Measurements from ENCODE around the gene FAM234B.
A peak's percentile ranks its signal among the peaks of the same experiment; 100 is the strongest.
"Not testable (repeated sequence)": the region's sequence is repeated elsewhere in the genome, so short reads cannot be mapped to it uniquely, and the experiment has no call there.

Gene FAM234B

GRCh38 chr12:13023811-13024530 lies 20.2 kb upstream of the FAM234B start:
- peak; percentile 41 for DNase-seq (ENCODE audit: low read depth)

DNA sequence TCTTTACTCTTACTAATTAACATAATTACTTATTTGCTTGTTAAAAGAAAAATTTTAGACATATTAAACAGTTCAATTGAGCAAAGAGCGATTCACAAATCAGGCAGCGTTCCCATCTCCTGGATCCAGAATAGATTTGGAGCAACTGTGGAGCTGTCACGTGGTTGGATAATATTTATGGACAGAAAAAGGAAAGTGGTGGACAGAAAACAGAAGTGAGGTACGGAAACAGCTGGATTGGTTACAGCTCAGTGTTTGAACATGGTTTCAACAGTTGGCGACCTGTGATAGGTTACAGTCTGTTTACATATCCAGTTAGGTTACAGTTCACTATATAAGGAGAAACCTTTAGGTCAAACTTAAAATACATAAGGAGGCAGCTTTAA lies 19.7 kb upstream of the FAM234B start:
- DNase-seq (ENCODE audit: low read depth) = no peak

- no peak for DNase-seq (ENCODE audit: low read depth)
Observed at GRCh38 chr12:13026286-13026685, 17.9 kb upstream of the FAM234B start.

- DNase-seq (ENCODE audit: low read depth) = no peak
Observed at GRCh38 chr12:13027032-13027431, 17.1 kb upstream of the FAM234B start.

GRCh38 chr12:13027508-13027907 lies 16.7 kb upstream of the FAM234B start:
- no peak for DNase-seq (ENCODE audit: low read depth)

DNA sequence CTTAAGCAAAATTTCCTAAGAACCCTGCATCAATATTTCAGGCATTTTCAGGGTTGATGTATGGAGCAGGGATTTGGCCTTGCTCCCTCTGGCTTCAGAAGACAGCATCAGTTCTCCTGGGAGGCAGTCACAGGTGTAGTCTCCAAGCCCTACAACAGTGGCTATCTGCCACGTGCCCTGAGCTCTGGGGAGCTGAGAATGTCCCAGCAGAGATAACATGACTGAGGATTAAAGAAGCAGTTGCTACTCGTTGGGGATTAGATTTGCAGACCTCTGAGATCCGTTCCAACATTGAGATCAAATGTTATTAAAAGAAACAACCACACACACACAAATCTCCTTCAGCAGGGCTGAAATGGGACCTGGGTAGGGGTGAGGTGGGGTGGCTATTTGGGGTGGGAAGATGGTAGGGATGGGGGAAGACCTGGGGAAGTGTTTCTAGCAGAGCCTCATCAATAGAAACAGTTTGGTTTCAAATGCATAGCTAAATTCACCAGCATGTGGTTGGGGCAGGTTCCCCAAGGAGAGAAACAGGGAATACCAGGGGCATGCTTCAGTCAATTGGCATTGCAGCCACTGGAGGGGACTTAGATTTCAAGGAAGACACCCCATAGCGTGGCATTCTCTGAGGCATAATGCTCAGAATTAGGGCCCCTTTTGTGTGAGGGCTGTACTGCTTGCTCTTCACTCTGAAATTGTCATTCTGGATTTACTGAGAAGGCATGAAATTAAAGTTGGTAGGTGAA lies 15.2 kb upstream of the FAM234B start:
- DNase-seq (ENCODE audit: low read depth) = no peak

- no peak for DNase-seq (ENCODE audit: low read depth)
Observed at GRCh38 chr12:13030541-13031291, 13.5 kb upstream of the FAM234B start.

DNA sequence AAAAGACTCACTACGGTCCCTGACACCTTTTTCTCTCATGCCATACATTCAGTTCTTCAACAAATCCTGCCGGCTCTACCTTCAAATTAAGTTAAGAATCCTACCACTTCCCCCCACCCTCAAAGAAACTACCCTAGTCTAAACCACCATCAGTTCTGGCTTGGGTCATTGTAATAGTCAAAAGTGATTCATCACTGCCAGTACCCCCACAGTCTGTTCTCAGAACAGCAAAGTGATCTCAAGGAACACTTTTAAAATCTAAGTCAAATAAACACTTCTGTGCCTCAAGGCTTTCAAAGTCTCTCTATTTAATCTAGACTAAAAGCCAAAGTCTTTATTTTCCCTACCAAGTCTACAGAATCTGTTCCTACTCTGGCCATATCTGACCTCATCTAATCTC lies 12.0 kb upstream of the FAM234B start:
- DNase-seq (ENCODE audit: low read depth) = no peak

DNA sequence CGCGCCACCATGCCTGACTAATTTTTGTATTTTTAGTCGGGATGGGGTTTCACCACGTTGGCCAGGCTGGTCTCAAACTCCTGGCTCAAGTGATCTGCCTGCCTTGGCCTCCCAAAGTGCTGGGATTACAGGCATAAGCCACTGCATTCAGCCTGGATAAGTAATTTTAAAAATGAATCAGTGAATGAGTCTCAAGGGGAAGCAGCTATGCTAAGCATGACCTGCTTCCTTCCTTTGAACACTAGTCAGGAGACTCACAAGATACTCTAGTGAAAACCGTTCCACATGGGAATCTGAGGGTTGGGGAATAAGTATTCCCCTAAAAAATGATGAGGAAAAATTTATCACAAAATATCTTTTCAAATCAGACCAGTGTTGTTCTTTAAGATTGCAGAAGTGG lies 10.7 kb upstream of the FAM234B start:
- no peak for DNase-seq (ENCODE audit: low read depth)

DNA sequence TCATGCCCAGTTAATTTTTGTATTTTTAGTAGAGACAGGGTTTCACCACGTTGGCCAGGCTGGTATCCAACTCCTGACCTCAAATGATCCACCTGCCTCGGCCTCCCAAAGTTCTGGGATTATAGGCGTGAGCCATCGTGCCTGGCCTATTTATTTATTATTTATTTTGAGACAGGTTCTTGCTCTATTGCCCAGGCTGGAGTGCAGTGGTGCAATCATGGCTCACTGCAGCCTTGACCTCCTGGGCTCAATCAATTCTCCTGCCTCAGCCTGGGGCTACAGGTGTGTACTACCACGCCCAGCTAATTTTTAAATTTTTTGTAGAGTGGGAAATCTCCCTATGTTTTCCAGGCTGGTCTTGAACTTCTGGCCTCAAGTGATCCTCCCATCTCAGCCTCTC lies 8.8 kb upstream of the FAM234B start:
- DNase-seq (ENCODE audit: low read depth) = not testable (repeated sequence)

GRCh38 chr12:13036881-13037280 lies 7.3 kb upstream of the FAM234B start:
- no peak for DNase-seq (ENCODE audit: low read depth)

- DNase-seq (ENCODE audit: low read depth) = no peak
Observed at GRCh38 chr12:13038491-13039161, 5.6 kb upstream of the FAM234B start.

DNA sequence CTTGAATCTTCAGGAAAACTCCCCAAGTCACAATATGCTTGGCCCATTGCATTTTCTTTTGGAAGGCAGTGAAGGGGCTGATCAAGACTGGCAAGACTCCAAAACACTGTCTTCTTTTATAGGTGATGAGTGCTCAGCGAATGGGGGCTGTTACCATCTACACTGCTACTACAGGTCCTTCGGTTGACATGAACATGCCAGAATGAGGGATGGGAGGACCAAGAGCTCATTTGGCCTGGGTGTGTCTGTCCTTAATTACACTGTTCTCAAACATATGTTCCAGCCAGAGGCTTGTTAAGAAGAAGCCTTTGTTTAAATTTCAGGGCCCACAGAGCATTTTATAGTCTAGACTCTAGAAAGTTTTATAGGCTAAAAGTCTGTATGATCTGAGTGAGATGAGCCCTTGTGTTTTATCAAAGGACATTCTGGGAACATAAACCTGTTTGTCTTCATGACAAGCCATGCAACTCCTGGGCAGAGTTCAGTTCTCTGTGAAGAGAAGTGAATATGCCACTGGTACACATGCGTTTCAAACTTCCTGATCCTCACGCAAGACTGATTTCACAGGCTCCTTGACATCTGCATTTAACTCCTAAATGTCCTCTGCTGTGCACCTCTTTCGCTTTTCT lies 4.7 kb upstream of the FAM234B start:
- no peak for DNase-seq (ENCODE audit: low read depth)

DNA sequence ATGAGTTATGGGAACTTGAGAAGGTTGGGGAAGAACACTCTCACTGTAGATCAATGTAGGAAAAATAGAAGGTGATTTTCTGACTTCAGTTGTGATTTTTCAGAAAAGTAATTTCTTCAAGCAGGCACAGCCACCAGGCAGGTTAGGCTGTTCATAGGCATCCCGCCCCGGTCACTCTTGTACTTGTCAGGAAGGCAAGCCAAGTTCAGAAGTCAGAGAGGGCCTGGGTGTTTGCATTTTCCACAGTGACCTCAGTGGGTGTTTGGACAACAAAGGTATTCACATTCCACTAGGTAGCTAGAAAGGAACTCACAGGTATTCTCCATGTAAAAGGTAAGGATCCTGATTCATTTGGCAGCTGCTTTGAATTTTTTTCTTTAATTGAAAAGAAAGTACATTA lies 3.0 kb upstream of the FAM234B start:
- no peak for DNase-seq (ENCODE audit: low read depth)

DNA sequence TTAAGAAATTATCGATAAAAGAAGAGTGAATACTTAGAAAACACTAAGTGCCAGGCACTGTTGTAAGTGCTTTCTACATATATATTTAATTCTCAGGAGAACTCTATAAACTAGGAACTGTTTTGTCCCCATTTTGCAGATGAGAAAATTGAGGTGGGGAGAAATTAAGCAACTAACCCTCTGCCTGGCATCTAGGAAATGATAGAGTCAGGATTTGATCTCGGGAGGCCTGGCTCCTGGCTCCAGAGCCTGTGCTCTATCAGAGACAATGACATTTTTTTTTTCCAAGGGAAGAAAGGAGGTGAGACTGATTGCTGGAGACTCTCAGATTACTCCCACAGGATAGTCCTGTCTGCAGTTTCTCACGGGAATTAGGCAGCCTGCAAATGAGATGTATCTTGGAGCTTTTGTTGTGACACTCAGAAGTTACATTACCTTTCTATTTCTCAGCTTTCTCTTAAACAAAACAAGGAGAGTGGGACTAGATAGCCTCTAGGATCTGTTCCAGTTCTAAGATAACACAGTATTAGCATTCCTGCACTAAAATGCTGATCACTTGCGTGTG lies 1.4 kb upstream of the FAM234B start:
- no peak for DNase-seq (ENCODE audit: low read depth)

DNA sequence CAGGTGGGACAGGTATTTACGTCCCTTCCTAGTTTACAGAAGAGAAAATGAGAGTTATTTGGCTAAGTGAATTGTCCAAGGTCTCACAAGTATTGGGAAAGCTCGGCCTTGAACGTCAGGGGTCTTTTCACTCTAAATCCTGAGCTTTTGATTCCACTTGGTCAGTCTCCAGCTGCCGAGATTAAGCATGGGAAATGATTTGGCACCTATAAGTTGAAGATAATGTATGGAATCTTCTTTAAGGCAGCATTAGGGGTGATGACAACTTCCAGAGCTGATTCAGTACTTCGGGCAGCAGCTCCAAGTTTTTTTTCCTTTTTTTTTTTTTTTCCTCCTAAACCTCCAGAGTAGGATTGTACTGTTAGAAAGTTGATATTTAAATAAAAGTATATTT lies 722 bp downstream of the FAM234B start:
- DNase-seq (ENCODE audit: low read depth) = no peak

DNA sequence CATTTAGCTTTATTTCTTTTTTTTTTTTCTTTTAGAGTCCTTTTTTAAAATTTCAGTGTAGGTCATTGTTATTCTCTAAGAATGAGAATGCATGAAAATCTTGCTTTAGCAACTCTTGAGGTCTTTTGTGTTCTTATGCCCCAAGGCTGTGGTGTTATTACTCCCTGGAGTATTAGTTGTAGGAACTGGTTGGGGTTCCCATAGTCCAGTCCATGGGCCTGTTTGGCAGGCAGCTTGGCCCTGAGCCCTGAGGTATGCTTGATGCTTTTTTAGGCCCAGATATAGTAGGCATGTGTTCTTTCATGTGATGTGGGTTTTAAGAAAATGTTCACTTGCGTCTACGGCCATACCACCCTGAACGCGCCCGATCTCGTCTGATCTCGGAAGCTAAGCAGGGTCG lies 1.6 kb downstream of the FAM234B start:
- no peak for DNase-seq (ENCODE audit: low read depth)

DNA sequence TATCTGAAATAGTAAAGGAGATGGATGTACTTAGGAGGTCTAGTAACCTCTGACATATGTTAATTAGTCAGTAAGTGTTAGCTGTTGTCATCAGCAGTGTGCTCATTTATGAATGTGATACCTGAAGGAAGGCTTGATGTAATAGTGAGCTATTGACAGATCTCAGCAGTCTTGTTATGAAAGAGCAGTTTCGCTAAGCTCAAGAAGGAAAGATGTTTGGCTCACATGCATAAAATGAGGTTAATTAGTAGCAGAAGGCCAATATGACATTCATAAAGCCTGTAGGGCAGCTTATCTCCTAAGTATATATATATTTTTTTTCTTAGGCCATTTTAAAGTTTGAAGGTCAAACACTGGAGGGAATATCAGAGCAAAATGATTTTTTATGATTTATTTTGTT lies 2.8 kb downstream of the FAM234B start:
- no peak for DNase-seq (ENCODE audit: low read depth)

GRCh38 chr12:13049816-13050215 lies 5.6 kb downstream of the FAM234B start:
- DNase-seq (ENCODE audit: low read depth) = no peak

GRCh38 chr12:13052421-13052820 lies 8.2 kb downstream of the FAM234B start:
- DNase-seq (ENCODE audit: low read depth) = no peak

DNA sequence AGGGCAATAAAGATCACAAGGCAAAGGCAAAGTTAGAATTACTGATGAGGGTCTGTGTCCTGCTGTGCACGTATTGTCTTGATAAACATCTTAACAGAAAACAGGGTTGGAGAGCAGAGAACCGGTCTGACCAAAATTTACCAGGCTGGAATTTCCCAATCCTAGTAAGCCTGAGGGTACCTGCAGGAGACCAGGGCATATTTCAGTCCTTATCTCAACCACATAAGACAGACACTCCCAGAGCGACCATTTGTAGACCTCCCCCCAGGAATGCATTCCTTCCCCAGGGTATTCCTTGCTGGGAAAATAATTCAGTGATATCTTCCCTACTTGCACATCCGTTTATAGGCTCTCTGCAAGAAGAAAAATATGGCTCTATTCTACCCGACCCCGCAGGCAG lies 9.4 kb downstream of the FAM234B start:
- DNase-seq (ENCODE audit: low read depth) = not testable (repeated sequence)

- DNase-seq (ENCODE audit: low read depth) = no peak
Observed at GRCh38 chr12:13060581-13060980, 16.4 kb downstream of the FAM234B start.
